A549 (cell line): Measurements from ENCODE around the gene SPTB.

Experiments
- CHD2 ChIP-seq: fragments of 150-350 bp; IDR thresholded peaks from 2 replicates; pipeline ENCODE4 v1.6.1; 2014; ENCODE audit warnings: low read length; ENCODE audit not compliant: partially characterized antibody
- ESRRA ChIP-seq: fragments of 150-350 bp; IDR thresholded peaks from 2 replicates; pipeline ENCODE4 v1.6.1; 2014; ENCODE audit warnings: mild to moderate bottlenecking, low read length, borderline replicate concordance
- JUN ChIP-seq, 2 experiments: fragments of >200 bp; sonication (Bioruptor Twin); formaldehyde crosslinking; IDR thresholded peaks; 2 replicates in 1 of 2; 3 replicates in 1 of 2; pipeline ENCODE4 v1.6.1; 2016 to 2017
- MAFK ChIP-seq: fragments of 450-650 bp; IDR thresholded peaks from 2 replicates; pipeline ENCODE4 v1.6.1; 2014; ENCODE audit not compliant: partially characterized antibody
- MYC ChIP-seq: IDR thresholded peaks from 2 replicates; pipeline ENCODE4 v1.6.1; 2012; ENCODE audit warnings: mild to moderate bottlenecking, inconsistent platforms, low read length, improper control_type of control experiment, borderline replicate concordance
- POLR2A ChIP-seq: IDR thresholded peaks from 2 replicates; pipeline ENCODE4 v1.6.1; 2012; ENCODE audit warnings: mild to moderate bottlenecking, low read length
- RAD21 ChIP-seq, 2 experiments: fragments of >200 bp in 1 of 2; sonication (Bioruptor Twin) in 1 of 2; formaldehyde crosslinking in 1 of 2; IDR thresholded peaks in 1 of 2; conservative IDR thresholded peaks in 1 of 2; 2 replicates in 1 of 2; 3 replicates in 1 of 2; pipeline ENCODE4 v1.6.1; 2012 to 2018; ENCODE audit warnings: inconsistent platforms in 1 of 2
- SMC3 ChIP-seq: fragments of >200 bp; sonication (Bioruptor Twin); formaldehyde crosslinking; IDR thresholded peaks from 3 replicates; pipeline ENCODE4 v1.6.1; 2018; ENCODE audit warnings: inconsistent platforms
- ZFP36 ChIP-seq: fragments of 450-650 bp; IDR thresholded peaks from 2 replicates; pipeline ENCODE4 v1.6.1; 2014; ENCODE audit warnings: borderline replicate concordance; ENCODE audit not compliant: partially characterized antibody
- TF ChIP-seq, protein P1 (sequence below): fragments of >200 bp; sonication (Bioruptor Twin); formaldehyde crosslinking; IDR thresholded peaks from 3 replicates; pipeline ENCODE4 v1.5.1; 2016
- TF ChIP-seq, protein P2 (sequence below): fragments of 200-600 bp; sonication (generic); IDR thresholded peaks from 2 replicates; pipeline ENCODE4 v1.6.1; 2016; ENCODE audit warnings: antibody characterized with exemption, mild to moderate bottlenecking, moderate library complexity
- TF ChIP-seq, protein P3 (sequence below): IDR thresholded peaks from 2 replicates; pipeline ENCODE4 v1.6.1; 2012; ENCODE audit warnings: low read depth, borderline replicate concordance

DNA sequence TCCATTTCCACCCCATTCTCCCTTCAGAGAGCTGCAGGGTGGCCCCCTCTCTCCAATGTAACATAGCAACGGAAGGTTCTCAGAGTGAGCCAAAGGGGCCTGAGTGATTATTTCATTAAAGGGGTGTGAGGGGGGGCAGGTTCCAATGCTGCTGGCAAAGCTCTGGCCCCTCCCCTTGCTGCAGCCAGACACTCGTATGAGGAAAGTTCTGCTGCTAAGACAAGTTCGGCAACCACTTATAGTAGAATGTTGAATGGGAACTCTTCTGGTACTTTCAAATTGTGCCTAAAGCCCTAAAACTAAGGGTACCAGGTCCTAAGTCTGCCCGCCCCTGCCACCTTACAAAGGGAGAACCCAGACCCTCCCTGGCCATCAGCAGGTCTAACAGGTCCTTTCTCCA is 125.7 kb downstream of the SPTB start:
- TF ChIP-seq POLR2A (no peak), MYC (no peak), JUN (IDR thresholded peaks at IDR 0.05) (no peak), SMC3 (no peak), CHD2 (no peak), ZFP36 (no peak), MAFK (no peak), RAD21 (conservative IDR thresholded peaks at IDR 0.05 in 1 of 2, IDR thresholded peaks at IDR 0.05 in 1 of 2) (no peak), ESRRA (no peak)
- TF ChIP-seq, protein P1, sequence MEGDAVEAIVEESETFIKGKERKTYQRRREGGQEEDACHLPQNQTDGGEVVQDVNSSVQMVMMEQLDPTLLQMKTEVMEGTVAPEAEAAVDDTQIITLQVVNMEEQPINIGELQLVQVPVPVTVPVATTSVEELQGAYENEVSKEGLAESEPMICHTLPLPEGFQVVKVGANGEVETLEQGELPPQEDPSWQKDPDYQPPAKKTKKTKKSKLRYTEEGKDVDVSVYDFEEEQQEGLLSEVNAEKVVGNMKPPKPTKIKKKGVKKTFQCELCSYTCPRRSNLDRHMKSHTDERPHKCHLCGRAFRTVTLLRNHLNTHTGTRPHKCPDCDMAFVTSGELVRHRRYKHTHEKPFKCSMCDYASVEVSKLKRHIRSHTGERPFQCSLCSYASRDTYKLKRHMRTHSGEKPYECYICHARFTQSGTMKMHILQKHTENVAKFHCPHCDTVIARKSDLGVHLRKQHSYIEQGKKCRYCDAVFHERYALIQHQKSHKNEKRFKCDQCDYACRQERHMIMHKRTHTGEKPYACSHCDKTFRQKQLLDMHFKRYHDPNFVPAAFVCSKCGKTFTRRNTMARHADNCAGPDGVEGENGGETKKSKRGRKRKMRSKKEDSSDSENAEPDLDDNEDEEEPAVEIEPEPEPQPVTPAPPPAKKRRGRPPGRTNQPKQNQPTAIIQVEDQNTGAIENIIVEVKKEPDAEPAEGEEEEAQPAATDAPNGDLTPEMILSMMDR, result no peak
- TF ChIP-seq, protein P2, sequence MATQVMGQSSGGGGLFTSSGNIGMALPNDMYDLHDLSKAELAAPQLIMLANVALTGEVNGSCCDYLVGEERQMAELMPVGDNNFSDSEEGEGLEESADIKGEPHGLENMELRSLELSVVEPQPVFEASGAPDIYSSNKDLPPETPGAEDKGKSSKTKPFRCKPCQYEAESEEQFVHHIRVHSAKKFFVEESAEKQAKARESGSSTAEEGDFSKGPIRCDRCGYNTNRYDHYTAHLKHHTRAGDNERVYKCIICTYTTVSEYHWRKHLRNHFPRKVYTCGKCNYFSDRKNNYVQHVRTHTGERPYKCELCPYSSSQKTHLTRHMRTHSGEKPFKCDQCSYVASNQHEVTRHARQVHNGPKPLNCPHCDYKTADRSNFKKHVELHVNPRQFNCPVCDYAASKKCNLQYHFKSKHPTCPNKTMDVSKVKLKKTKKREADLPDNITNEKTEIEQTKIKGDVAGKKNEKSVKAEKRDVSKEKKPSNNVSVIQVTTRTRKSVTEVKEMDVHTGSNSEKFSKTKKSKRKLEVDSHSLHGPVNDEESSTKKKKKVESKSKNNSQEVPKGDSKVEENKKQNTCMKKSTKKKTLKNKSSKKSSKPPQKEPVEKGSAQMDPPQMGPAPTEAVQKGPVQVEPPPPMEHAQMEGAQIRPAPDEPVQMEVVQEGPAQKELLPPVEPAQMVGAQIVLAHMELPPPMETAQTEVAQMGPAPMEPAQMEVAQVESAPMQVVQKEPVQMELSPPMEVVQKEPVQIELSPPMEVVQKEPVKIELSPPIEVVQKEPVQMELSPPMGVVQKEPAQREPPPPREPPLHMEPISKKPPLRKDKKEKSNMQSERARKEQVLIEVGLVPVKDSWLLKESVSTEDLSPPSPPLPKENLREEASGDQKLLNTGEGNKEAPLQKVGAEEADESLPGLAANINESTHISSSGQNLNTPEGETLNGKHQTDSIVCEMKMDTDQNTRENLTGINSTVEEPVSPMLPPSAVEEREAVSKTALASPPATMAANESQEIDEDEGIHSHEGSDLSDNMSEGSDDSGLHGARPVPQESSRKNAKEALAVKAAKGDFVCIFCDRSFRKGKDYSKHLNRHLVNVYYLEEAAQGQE, result no peak
- TF ChIP-seq, protein P3, sequence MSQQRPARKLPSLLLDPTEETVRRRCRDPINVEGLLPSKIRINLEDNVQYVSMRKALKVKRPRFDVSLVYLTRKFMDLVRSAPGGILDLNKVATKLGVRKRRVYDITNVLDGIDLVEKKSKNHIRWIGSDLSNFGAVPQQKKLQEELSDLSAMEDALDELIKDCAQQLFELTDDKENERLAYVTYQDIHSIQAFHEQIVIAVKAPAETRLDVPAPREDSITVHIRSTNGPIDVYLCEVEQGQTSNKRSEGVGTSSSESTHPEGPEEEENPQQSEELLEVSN, result no peak
